Tibial nerve (tissue), 3 donors: ENCODE data around the gene TECPR1.

Experiments
- POLR2A ChIP-seq, 2 donors: fragments of 450-650 bp; IDR thresholded peaks; one replicate each; pipeline ENCODE4 v1.6.1; 2017; ENCODE audit warnings: antibody characterized with exemption in 2 of 2, mild to moderate bottlenecking in 2 of 2, moderate library complexity in 2 of 2
- TF ChIP-seq, protein P1 (sequence below), 5 experiments: fragments of 200-600 bp in 3 of 5; fragments of 450-650 bp in 2 of 5; sonication (generic) in 3 of 5; IDR thresholded peaks; one replicate each; pipeline ENCODE4 v1.5.1; 2016 to 2019; ENCODE audit warnings: antibody characterized with exemption in 5 of 5, mild to moderate bottlenecking in 3 of 5, moderate library complexity in 2 of 5

DNA sequence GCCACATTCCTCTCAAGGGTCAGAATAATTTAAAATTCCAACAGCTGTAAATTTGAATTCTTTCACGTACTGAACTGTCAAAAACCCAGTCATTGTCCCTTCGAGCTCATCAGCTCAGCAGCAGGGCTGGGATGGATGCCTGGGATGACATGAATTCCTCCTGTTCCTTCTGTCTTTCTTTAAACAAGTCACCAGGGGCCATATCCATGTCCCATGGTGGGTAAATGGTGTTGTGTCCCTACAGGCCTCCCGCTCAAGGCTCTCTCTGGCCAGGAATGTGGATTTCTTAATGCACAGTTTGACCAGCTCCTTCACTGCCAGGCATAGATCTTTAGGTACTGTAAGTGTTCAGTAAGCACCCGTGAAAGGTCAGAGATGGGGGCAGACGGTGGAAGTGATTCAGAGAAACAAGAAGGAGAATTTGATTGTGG lies 13.8 kb upstream of the TECPR1 start:
- TF ChIP-seq, protein P1, sequence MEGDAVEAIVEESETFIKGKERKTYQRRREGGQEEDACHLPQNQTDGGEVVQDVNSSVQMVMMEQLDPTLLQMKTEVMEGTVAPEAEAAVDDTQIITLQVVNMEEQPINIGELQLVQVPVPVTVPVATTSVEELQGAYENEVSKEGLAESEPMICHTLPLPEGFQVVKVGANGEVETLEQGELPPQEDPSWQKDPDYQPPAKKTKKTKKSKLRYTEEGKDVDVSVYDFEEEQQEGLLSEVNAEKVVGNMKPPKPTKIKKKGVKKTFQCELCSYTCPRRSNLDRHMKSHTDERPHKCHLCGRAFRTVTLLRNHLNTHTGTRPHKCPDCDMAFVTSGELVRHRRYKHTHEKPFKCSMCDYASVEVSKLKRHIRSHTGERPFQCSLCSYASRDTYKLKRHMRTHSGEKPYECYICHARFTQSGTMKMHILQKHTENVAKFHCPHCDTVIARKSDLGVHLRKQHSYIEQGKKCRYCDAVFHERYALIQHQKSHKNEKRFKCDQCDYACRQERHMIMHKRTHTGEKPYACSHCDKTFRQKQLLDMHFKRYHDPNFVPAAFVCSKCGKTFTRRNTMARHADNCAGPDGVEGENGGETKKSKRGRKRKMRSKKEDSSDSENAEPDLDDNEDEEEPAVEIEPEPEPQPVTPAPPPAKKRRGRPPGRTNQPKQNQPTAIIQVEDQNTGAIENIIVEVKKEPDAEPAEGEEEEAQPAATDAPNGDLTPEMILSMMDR (IDR thresholded peaks at IDR 0.05), result no peak
- TF ChIP-seq POLR2A (IDR thresholded peaks at IDR 0.05), result no peak
